Endothelial cell of umbilical vein (primary cell): ENCODE data around the gene SUGP2. TPM values are rescaled to one million over a fixed set of nuclear protein-coding genes. Genes with fewer than 3 reads are reported as not detected.

Experiments
- BruUV-seq: library from RNA; stranded (reverse); fragments of 400-500 nt; replicated peaks from 2 replicates; lab custom pipeline; 2021; lab: Mats Ljungman, UMichigan
- CTCF ChIA-PET: fragments of 300-600, 350-600 bp; sonication (Branson Sonifier 250); formaldehyde crosslinking; loops from one replicate; lab custom pipeline; 2021; ENCODE audit warnings: antibody characterized with exemption, inconsistent platforms; lab: Charles Lee
- POLR2A ChIA-PET: fragments of 300-600, 350-600 bp; sonication (Branson Sonifier 250); formaldehyde crosslinking; loops from one replicate; lab custom pipeline; 2021; ENCODE audit warnings: antibody characterized with exemption, inconsistent platforms; lab: Charles Lee
- DNase-seq: peaks from one replicate; pipeline ENCODE4 v3.0.0-alpha.2; 2011; ENCODE audit warnings: low read depth, low spot score
- FAIRE-seq: peaks from 2 replicates; lab custom pipeline; 2011; peaks lifted over from hg19 to GRCh38; lab: Jason Lieb, UNC
- H2AFZ ChIP-seq: 2 replicates; pipeline ENCODE4 v1.6.0; 2012; ENCODE audit warnings: low read depth, low read length, control low read depth, inconsistent platforms
- H3K27ac ChIP-seq: 2 replicates; pipeline ENCODE4 v1.5.1; 2011; ENCODE audit warnings: low read depth, mild to moderate bottlenecking, control low read depth, low read length, moderate library complexity; ENCODE audit not compliant: insufficient read depth
- H3K27me3 ChIP-seq, 2 experiments: 2 replicates each; pipeline versions ENCODE4 v1.6.0 to v1.6.1; 2011; ENCODE audit warnings: low read length in 2 of 2, mixed read lengths in 1 of 2; ENCODE audit not compliant: control insufficient read depth in 2 of 2, insufficient read depth in 2 of 2
- H3K36me3 ChIP-seq, 2 experiments: 2 replicates in 1 of 2; 3 replicates in 1 of 2; pipeline ENCODE4 v1.5.1; 2011; ENCODE audit warnings: low read length in 2 of 2, mild to moderate bottlenecking in 1 of 2, moderate library complexity in 1 of 2; ENCODE audit not compliant: control insufficient read depth in 2 of 2, insufficient read depth in 2 of 2; ENCODE audit errors: extremely low read depth in 1 of 2
- H3K4me1 ChIP-seq: 3 replicates; pipeline ENCODE4 v1.5.1; 2011; ENCODE audit warnings: mild to moderate bottlenecking, low read length; ENCODE audit not compliant: control insufficient read depth, insufficient read depth; ENCODE audit errors: extremely low read depth
- H3K4me2 ChIP-seq: 2 replicates; pipeline ENCODE4 v1.6.1; 2011; ENCODE audit warnings: low read length, control low read depth, mixed read lengths; ENCODE audit not compliant: insufficient read depth
- H3K4me3 ChIP-seq, 3 experiments: fragments of 200-600 bp in 1 of 3; sonication (generic), shearing (Covaris generic) in 1 of 3; replicated peaks in 1 of 3; 2 replicates each; pipeline ENCODE4 v1.5.1; 2011 to 2016; ENCODE audit warnings: control low read depth in 3 of 3, low read length in 3 of 3, mild to moderate bottlenecking in 2 of 3, inconsistent platforms in 1 of 3, low read depth in 1 of 3, moderate library complexity in 1 of 3; ENCODE audit not compliant: insufficient read depth in 1 of 3
- H3K79me2 ChIP-seq: 2 replicates; pipeline ENCODE4 v1.6.0; 2012; ENCODE audit warnings: low read length, inconsistent platforms; ENCODE audit not compliant: control insufficient read depth, insufficient read depth
- H3K9ac ChIP-seq: replicated peaks from 2 replicates; pipeline ENCODE3; 2011; ENCODE audit warnings: low read length, control low read depth; ENCODE audit not compliant: insufficient read depth; ENCODE audit errors: extremely low read depth
- H3K9me1 ChIP-seq: replicated peaks from 3 replicates; pipeline ENCODE4 v1.6.0; 2011; ENCODE audit warnings: mild to moderate bottlenecking, low read length; ENCODE audit not compliant: control insufficient read depth, insufficient read depth; ENCODE audit errors: extremely low read depth
- H3K9me3 ChIP-seq: replicated peaks from 2 replicates; pipeline ENCODE4 v1.5.1; 2012; ENCODE audit warnings: low read length, inconsistent platforms; ENCODE audit not compliant: control insufficient read depth, insufficient read depth
- H4K20me1 ChIP-seq: replicated peaks from 2 replicates; pipeline ENCODE3; 2011; ENCODE audit warnings: mild to moderate bottlenecking, low read length; ENCODE audit not compliant: control insufficient read depth, insufficient read depth; ENCODE audit errors: extremely low read depth
- EZH2 ChIP-seq: IDR thresholded peaks from 2 replicates; pipeline ENCODE4 v1.6.1; 2012; ENCODE audit warnings: borderline replicate concordance, low read depth, mild to moderate bottlenecking, moderate library complexity, low read length, inconsistent platforms; ENCODE audit not compliant: severe bottlenecking
- FOS ChIP-seq: IDR thresholded peaks from 2 replicates; pipeline ENCODE4 v1.6.1; 2011; ENCODE audit warnings: mild to moderate bottlenecking, low read length, moderate library complexity, borderline replicate concordance; ENCODE audit not compliant: insufficient read depth
- GATA2 ChIP-seq: IDR thresholded peaks from 2 replicates; pipeline ENCODE4 v1.7.0; 2011; ENCODE audit warnings: low read depth, mild to moderate bottlenecking, moderate library complexity, mixed read lengths, low read length; ENCODE audit not compliant: insufficient read length, insufficient read depth
- JUN ChIP-seq: IDR thresholded peaks from 2 replicates; pipeline ENCODE4 v1.6.1; 2011; ENCODE audit warnings: borderline replicate concordance, low read depth; ENCODE audit not compliant: insufficient read length, insufficient read depth
- MYC ChIP-seq: IDR thresholded peaks from one replicate; pipeline ENCODE4 v1.6.1; 2011; ENCODE audit warnings: mild to moderate bottlenecking, low read depth, low read length
- POLR2A ChIP-seq: IDR thresholded peaks from 2 replicates; pipeline ENCODE4 v1.6.1; 2012; ENCODE audit warnings: low read depth, mild to moderate bottlenecking, control low read depth, low read length
- POLR2AphosphoS5 ChIP-seq: IDR thresholded peaks from 2 replicates; pipeline ENCODE4 v1.6.1; 2012; ENCODE audit warnings: low read depth, mild to moderate bottlenecking, control low read depth, low read length, moderate library complexity; ENCODE audit not compliant: insufficient read depth
- dilution Hi-C: fragments of 300-500 bp; cut with MboI; formaldehyde crosslinking; loops from one replicate; pipeline ENCODE4 v1.15.0; 2019; ENCODE audit warnings: low sequenced_read_pairs; ENCODE audit not compliant: extremely low pct_ligation_motif_present
- intact Hi-C: fragments of 100-400 bp; cut with micrococcal nuclease; formaldehyde crosslinking; loops from one replicate; pipeline ENCODE4 v1.10.0; 2022
- polyA plus RNA-seq, 4 experiments: library from polyadenylated mRNA; depleted of rRNA in 3 of 4; stranded (reverse) in 3 of 4; unstranded in 1 of 4; fragments of >200 nt; gene quantifications; 2 replicates each; pipeline versions ENCODE4 v1.2.1 to v1.2.3, GENCODE V29; 2011 to 2012; ENCODE audit warnings: missing spikeins in 1 of 4
- total RNA-seq: library from RNA; stranded (reverse); gene quantifications from 2 replicates; pipeline ENCODE4 v1.2.3, GENCODE V29; 2021
- TF ChIP-seq, protein P1 (sequence below), 2 donors: IDR thresholded peaks; 1 replicate in 1 of 2; 2 replicates in 1 of 2; pipeline ENCODE4 v1.5.1; 2011; ENCODE audit warnings: low read length in 2 of 2, mild to moderate bottlenecking in 2 of 2, moderate library complexity in 2 of 2, control low read depth in 1 of 2, inconsistent platforms in 1 of 2, low read depth in 1 of 2; ENCODE audit not compliant: insufficient read depth in 1 of 2; ENCODE audit errors: extremely low read depth in 1 of 2
- TF ChIP-seq, protein P2 (sequence below): IDR thresholded peaks from 2 replicates; pipeline ENCODE4 v1.6.1; 2011; ENCODE audit not compliant: insufficient read depth, insufficient read length

Gene SUGP2
- total and polyA plus RNA-seq, 2 donors (not counting 3 experiments of a cell fraction or from before 2014, with no cell fraction given), result 44.6 to 79.7 TPM

DNA sequence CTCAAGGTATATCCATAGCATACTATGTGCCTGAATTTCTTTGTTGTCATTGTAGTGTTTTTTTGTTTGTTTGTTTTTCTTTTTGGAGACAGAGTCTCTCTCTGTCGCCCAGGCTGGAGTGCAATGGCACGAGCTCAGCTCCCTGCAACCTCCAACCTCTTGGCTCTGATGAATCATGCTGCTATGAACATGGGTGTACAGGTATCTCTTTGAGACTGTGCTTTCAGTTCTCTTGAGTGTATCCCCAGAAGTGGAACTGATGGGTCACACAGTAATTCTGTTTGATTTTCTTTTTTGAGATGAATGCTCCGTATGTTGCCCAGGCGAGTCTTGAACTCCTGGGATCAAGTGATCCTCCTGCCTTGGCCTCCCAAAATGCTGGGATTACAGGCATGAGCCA is 16.8 kb upstream of the SUGP2 start:
- Histone ChIP-seq H3K36me3 (peaks cover 6 to 16% of the 10 kb centered on the region in 2 experiments), H3K4me3 (no peak overlapping the region), H4K20me1 (no peaks in the 10 kb centered on the region), H3K4me1 (no peaks in the 10 kb centered on the region), H3K9me3 (no peaks in the 10 kb centered on the region), H3K27me3 (no peaks in the 10 kb centered on the region), H2AFZ (no peak overlapping the region), H3K27ac (no peak overlapping the region), H3K79me2 (no peaks in the 10 kb centered on the region), H3K9me1 (no peaks in the 10 kb centered on the region), H3K4me2 (no peak overlapping the region), H3K9ac (no peak overlapping the region)
- intact Hi-C loops (no loop called here), dilution Hi-C loops (no loop called here)
- FAIRE-seq (no peak), DNase-seq (no peak)
- BruUV-seq, result no TSS peak
- TF ChIP-seq POLR2AphosphoS5, result no peak
- TF ChIP-seq POLR2A, result no peak
- no peak for TF ChIP-seq MYC
- no peak for TF ChIP-seq EZH2
- TF ChIP-seq JUN, result no peak
- TF ChIP-seq, protein P1, sequence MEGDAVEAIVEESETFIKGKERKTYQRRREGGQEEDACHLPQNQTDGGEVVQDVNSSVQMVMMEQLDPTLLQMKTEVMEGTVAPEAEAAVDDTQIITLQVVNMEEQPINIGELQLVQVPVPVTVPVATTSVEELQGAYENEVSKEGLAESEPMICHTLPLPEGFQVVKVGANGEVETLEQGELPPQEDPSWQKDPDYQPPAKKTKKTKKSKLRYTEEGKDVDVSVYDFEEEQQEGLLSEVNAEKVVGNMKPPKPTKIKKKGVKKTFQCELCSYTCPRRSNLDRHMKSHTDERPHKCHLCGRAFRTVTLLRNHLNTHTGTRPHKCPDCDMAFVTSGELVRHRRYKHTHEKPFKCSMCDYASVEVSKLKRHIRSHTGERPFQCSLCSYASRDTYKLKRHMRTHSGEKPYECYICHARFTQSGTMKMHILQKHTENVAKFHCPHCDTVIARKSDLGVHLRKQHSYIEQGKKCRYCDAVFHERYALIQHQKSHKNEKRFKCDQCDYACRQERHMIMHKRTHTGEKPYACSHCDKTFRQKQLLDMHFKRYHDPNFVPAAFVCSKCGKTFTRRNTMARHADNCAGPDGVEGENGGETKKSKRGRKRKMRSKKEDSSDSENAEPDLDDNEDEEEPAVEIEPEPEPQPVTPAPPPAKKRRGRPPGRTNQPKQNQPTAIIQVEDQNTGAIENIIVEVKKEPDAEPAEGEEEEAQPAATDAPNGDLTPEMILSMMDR (IDR thresholded peaks at IDR 0.05; ENCODE audit: extremely low read depth in 1 of 2, insufficient read depth in 1 of 2, low read depth in 1 of 2, low read length in 2 of 2), result no peak
- TF ChIP-seq, protein P2, sequence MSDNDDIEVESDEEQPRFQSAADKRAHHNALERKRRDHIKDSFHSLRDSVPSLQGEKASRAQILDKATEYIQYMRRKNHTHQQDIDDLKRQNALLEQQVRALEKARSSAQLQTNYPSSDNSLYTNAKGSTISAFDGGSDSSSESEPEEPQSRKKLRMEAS, result no peak
- TF ChIP-seq FOS, result no peak
- no peak for TF ChIP-seq GATA2
- ChIA-PET CTCF (no interaction called here), POLR2A (no interaction called here)
